ENCODE results near the gene RAB24. TPM values are rescaled to one million over a fixed set of nuclear protein-coding genes. Genes with fewer than 3 reads are reported as not detected.
A peak's percentile ranks its signal among the peaks of the same experiment; 100 is the strongest.

The RAB24 gene
- total and polyA plus RNA-seq, 2 of the 4 experiments (the other 2 are of a cell fraction), result 18.5 to 60.8 TPM

- CTCF ChIA-PET, result no interaction called here
- H3K36me3 ChIP-seq (ENCODE audit: control insufficient read depth, insufficient read depth, low read length), result peaks cover 27% of the 10 kb centered on the region
Observed at GRCh38 chr5:177276886-177277285, 26.6 kb downstream of the RAB24 start.

More at GRCh38 chr5:177276886-177277285, 26.6 kb downstream of the RAB24 start:
- no CpG with 5 or more reads among the region's 1 CpG for WGBS, 2 experiments (ENCODE audit: extremely low coverage in 2 of 2, insufficient read length in 1 of 2)
- Histone ChIP-seq H2BK20ac (ENCODE audit: low read depth, low read length) (no peak overlapping the region), H2BK120ac (ENCODE audit: low read depth, low read length) (no peak overlapping the region), H4K8ac (ENCODE audit: low read depth in 2 of 2, low read length in 2 of 2) (no peak overlapping the region), H3K9me1 (ENCODE audit: insufficient read depth, low read length) (no peaks in the 10 kb centered on the region), H3K4ac (ENCODE audit: low read depth, low read length) (no peak overlapping the region), H4K5ac (ENCODE audit: low read depth, low read length) (no peak overlapping the region), H2BK5ac (ENCODE audit: low read depth, low read length, poor library complexity, severe bottlenecking) (no peak overlapping the region), H2AFZ (replicated peaks; ENCODE audit: low read length, poor library complexity) (no peak overlapping the region), H3K4me1 (ENCODE audit: control insufficient read depth, insufficient read depth, low read length) (peaks cover 2% of the 10 kb centered on the region), H3K9me3 (ENCODE audit: control insufficient read depth, insufficient read depth, low read length) (no peaks in the 10 kb centered on the region), H3K4me2 (ENCODE audit: low read depth, low read length) (no peak overlapping the region), H3K79me1 (ENCODE audit: low read depth in 1 of 2, low read length in 2 of 2) (peaks cover 0 to 25% of the 10 kb centered on the region in 2 experiments; a peak in 3 of 4 replicates), H4K91ac (ENCODE audit: insufficient read depth, low read depth, low read length) (no peak overlapping the region), H3K9ac (ENCODE audit: low read depth, low read length) (no peak overlapping the region), H3K14ac (replicated peaks; ENCODE audit: low read depth, low read length) (no peak overlapping the region), H3K18ac (ENCODE audit: low read depth, low read length) (no peak overlapping the region), H3K56ac (ENCODE audit: extremely low read depth, insufficient read depth, low read length) (no peak overlapping the region), H3K23ac (ENCODE audit: low read depth, low read length) (no peak overlapping the region), H3K27ac (ENCODE audit: insufficient read depth, low read length) (no peak overlapping the region), H3K27me3 (ENCODE audit: control insufficient read depth, insufficient read depth, low read length) (no peaks in the 10 kb centered on the region), H4K20me1 (ENCODE audit: insufficient read depth, low read length) (no peaks in the 10 kb centered on the region), H2AK9ac (replicated peaks; ENCODE audit: low read depth, low read length, poor library complexity) (no peak overlapping the region), H2AK5ac (ENCODE audit: low read depth, low read length) (no peak overlapping the region), H2BK15ac (ENCODE audit: low read depth, low read length) (no peak overlapping the region), H3K4me3 (ENCODE audit: insufficient read depth, low read depth, low read length) (no peak overlapping the region)
- POLR2A ChIA-PET (ENCODE audit: unreplicated experiment), result no interaction called here
- intact Hi-C loops (cut with micrococcal nuclease) (loop anchor here (5.0 to 10.0 kb wide), 2 partner anchors 35 to 162 kb away; no protein-coding TSS in a partner anchor), in situ Hi-C loops (cut with MboI; ENCODE audit: low sequenced_read_pairs) (no loop called here), dilution Hi-C loops (cut with HindIII; ENCODE audit: low sequenced_read_pairs, unreplicated experiment) (no loop called here)
- BruUV-seq (replicated peaks), result no TSS peak
- DNase-seq (peak; percentile 12), ATAC-seq (ENCODE audit: low read depth) (no peak)
- TF ChIP-seq BHLHE40 (IDR thresholded peaks at IDR 0.05; ENCODE audit: low read depth, low read length), result no peak
- TF ChIP-seq RFX5 (IDR thresholded peaks at IDR 0.05; ENCODE audit: low read depth, low read length), result no peak
